ENCODE measurements around the gene TOR1AIP2. TPM values are rescaled to one million over a fixed set of nuclear protein-coding genes. Genes with fewer than 3 reads are reported as not detected.

The TOR1AIP2 gene
- total RNA-seq, 1 experiment from 2014 or later: 73.9 TPM

GRCh38 chr1:179923029-179923428 lies 45.4 kb upstream of the TOR1AIP2 start:
- H3K27ac Mint-ChIP-seq: no peak overlapping the region; a peak in 2 of 7 replicates

More at GRCh38 chr1:179923029-179923428, 45.4 kb upstream of the TOR1AIP2 start:
- TF ChIP-seq CTCF (conservative IDR thresholded peaks at IDR 0.05): no peak
- Histone ChIP-seq H3K9ac (ENCODE audit: extremely low read depth, insufficient read length, low read length) (no peak overlapping the region), H3K27ac (ENCODE audit: insufficient read length, low read depth, low read length) (no peak overlapping the region), H3K4ac (ENCODE audit: low read depth, low read length) (no peak overlapping the region), H3K9me3 (ENCODE audit: control insufficient read depth, low read depth, low read length) (no peaks in the 10 kb centered on the region), H4K20me1 (ENCODE audit: control insufficient read depth, insufficient read depth, insufficient read length) (no peaks in the 10 kb centered on the region), H2AFZ (ENCODE audit: low read length) (no peak overlapping the region), H3K4me2 (ENCODE audit: insufficient read depth, insufficient read length, low read length) (no peak overlapping the region), H2BK120ac (ENCODE audit: low read depth, low read length, poor library complexity, severe bottlenecking) (no peak overlapping the region), H2BK5ac (ENCODE audit: insufficient read length, low read length) (no peak overlapping the region), H3K23ac (ENCODE audit: insufficient read length, low read depth, low read length) (no peak overlapping the region), H3K4me1 (ENCODE audit: insufficient read depth, low read length) (peaks cover 7% of the 10 kb centered on the region; the same call in 1 of the 2 replicates), H3T11ph (ENCODE audit: low read length) (no peak overlapping the region), H4K8ac (replicated peaks; ENCODE audit: insufficient read length, low read depth, low read length) (no peak overlapping the region), H3K79me1 (ENCODE audit: insufficient read depth, low read depth, low read length, poor library complexity, severe bottlenecking) (no peaks in the 10 kb centered on the region), H2BK12ac (ENCODE audit: insufficient read length, low read depth, low read length) (no peak overlapping the region), H2BK15ac (ENCODE audit: low read depth, low read length) (no peak overlapping the region), H3K56ac (ENCODE audit: insufficient read length, low read depth, low read length) (no peak overlapping the region), H2AK5ac (ENCODE audit: insufficient read length, low read length) (no peak overlapping the region), H3K23me2 (ENCODE audit: insufficient read length, low read depth, low read length, poor library complexity, severe bottlenecking) (no peaks in the 10 kb centered on the region), H4K5ac (ENCODE audit: insufficient read length, low read depth, low read length) (no peak overlapping the region), H3K14ac (ENCODE audit: insufficient read depth, low read length) (no peak overlapping the region), H4K91ac (ENCODE audit: insufficient read length, low read depth, low read length) (no peak overlapping the region), H3K27me3 (ENCODE audit: insufficient read depth, low read length) (no peaks in the 10 kb centered on the region), H3K79me2 (ENCODE audit: insufficient read depth, low read length) (no peaks in the 10 kb centered on the region), H2BK20ac (ENCODE audit: low read depth, low read length, poor library complexity, severe bottlenecking) (no peak overlapping the region), H3K18ac (ENCODE audit: insufficient read length, low read depth, low read length) (no peak overlapping the region)
- H3K4me3 Mint-ChIP-seq: no peak overlapping the region
- peaks cover 8 to 20% (median 19%) of the 10 kb centered on the region in 3 experiments; a peak in 6 of 7 replicates for H3K36me3 Mint-ChIP-seq (ENCODE audit: insufficient read depth in 1 of 3, low read depth in 3 of 3)
- H3K9me3 Mint-ChIP-seq: no peaks in the 10 kb centered on the region
- H3K4me1 Mint-ChIP-seq: peaks cover 14% of the 10 kb centered on the region in 2 experiments
- no peaks in the 10 kb centered on the region for H3K27me3 Mint-ChIP-seq (ENCODE audit: low read depth)
- no peak for DNase-seq

Data from H9 (cell line).